ENCODE measurements around the gene DCD.

- TF ChIP-seq POLR2A (IDR thresholded peaks at IDR 0.05; ENCODE audit: control extremely low read depth in 1 of 2, low read depth in 2 of 2, low read length in 2 of 2) (no peak), CBX8 (IDR thresholded peaks at IDR 0.05; ENCODE audit: borderline replicate concordance, low read depth, low read length) (no peak), EZH2 (IDR thresholded peaks at IDR 0.05; ENCODE audit: low read depth, low read length, severe bottlenecking) (no peak), SIN3A (conservative IDR thresholded peaks at IDR 0.05 in 1 of 2, IDR thresholded peaks at IDR 0.05 in 1 of 2; ENCODE audit: low read depth in 1 of 2, low read length in 2 of 2) (no peak)
These were observed 20.9 kb downstream of the DCD start for GRCh38 chr12:54627304-54627703.
